ENCODE results near the gene PAPPA. TPM values are rescaled to one million over a fixed set of nuclear protein-coding genes. Genes with fewer than 3 reads are reported as not detected.

PAPPA gene
- total RNA-seq, 2 experiments from 2014 or later = not detected

- ChIA-PET CTCF (ENCODE audit: unreplicated experiment) (no interaction called here), POLR2A (no interaction called here)
- Histone ChIP-seq H3K79me2 (ENCODE audit: insufficient read depth, low read depth, low read length) (no peaks in the 10 kb centered on the region), H3K4me3 (ENCODE audit: low read depth, low read length, poor library complexity, severe bottlenecking) (no peak overlapping the region), H3K9me3 (ENCODE audit: low read length) (no peaks in the 10 kb centered on the region), H3K27ac (ENCODE audit: low read depth, low read length, poor library complexity, severe bottlenecking) (no peak overlapping the region), H3K9me2 (ENCODE audit: insufficient read depth, low read length) (no peaks in the 10 kb centered on the region), H3K36me3 (ENCODE audit: insufficient read depth, low read length) (no peaks in the 10 kb centered on the region), H3K4me2 (ENCODE audit: low read length) (no peak overlapping the region), H4K20me1 (ENCODE audit: insufficient read depth, low read length) (no peaks in the 10 kb centered on the region), H2AFZ (ENCODE audit: low read length) (no peak overlapping the region), H3K4me1 (ENCODE audit: insufficient read depth, low read length, poor library complexity, severe bottlenecking) (no peaks in the 10 kb centered on the region)
- intact Hi-C loops (cut with micrococcal nuclease; ENCODE audit: unreplicated experiment) = no loop called here
- BruUV-seq (replicated peaks) = no TSS peak
- TF ChIP-seq EZH2phosphoT487 (IDR thresholded peaks at IDR 0.05; ENCODE audit: borderline replicate concordance, low read depth, low read length) (no peak), CTCF (conservative IDR thresholded peaks at IDR 0.05; ENCODE audit: low read length) (no peak)
- no peak for DNase-seq (ENCODE audit: low spot score)
Observed at GRCh38 chr9:116313638-116314037, 160.0 kb downstream of the PAPPA start.

DNA sequence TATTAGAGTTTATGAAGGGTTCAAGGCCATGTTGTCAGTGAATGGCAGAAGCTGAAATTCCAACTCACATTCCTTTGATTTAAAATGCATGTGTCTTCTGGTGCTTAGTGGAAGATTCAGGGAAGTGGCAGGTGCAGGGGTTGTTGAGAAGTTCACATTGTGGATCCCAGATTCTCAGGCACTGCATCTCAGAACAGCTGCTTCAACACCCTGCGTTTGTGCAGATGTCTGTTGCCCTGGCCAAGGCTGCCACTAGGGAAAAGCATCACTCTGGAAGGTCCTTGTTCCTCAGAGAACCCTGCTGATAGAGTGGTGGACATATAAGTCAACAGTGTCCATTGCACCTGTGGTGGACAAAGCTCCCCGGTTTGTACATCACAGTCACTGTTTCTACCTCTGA, 162.7 kb downstream of the PAPPA start:
- no peak overlapping the region for H3K4me2 ChIP-seq (ENCODE audit: low read length)
- ChIA-PET CTCF (ENCODE audit: unreplicated experiment) (no interaction called here), POLR2A (no interaction called here)
- H3K27ac ChIP-seq (ENCODE audit: low read depth, low read length, poor library complexity, severe bottlenecking) = no peak overlapping the region
- H3K9me3 ChIP-seq (ENCODE audit: low read length) = no peaks in the 10 kb centered on the region
- no peaks in the 10 kb centered on the region for H3K4me1 ChIP-seq (ENCODE audit: insufficient read depth, low read length, poor library complexity, severe bottlenecking)
- BruUV-seq (replicated peaks) = no TSS peak
- no peaks in the 10 kb centered on the region for H4K20me1 ChIP-seq (ENCODE audit: insufficient read depth, low read length)
- H3K9me2 ChIP-seq (ENCODE audit: insufficient read depth, low read length) = no peaks in the 10 kb centered on the region
- H2AFZ ChIP-seq (ENCODE audit: low read length) = no peak overlapping the region
- no peaks in the 10 kb centered on the region for H3K36me3 ChIP-seq (ENCODE audit: insufficient read depth, low read length)
- no peak overlapping the region for H3K4me3 ChIP-seq (ENCODE audit: low read depth, low read length, poor library complexity, severe bottlenecking)
- DNase-seq (ENCODE audit: low spot score) = no peak
- no peak for TF ChIP-seq EZH2phosphoT487 (IDR thresholded peaks at IDR 0.05; ENCODE audit: borderline replicate concordance, low read depth, low read length)
- TF ChIP-seq CTCF (conservative IDR thresholded peaks at IDR 0.05; ENCODE audit: low read length) = no peak
- H3K79me2 ChIP-seq (ENCODE audit: insufficient read depth, low read depth, low read length) = no peaks in the 10 kb centered on the region
- intact Hi-C loops (cut with micrococcal nuclease; ENCODE audit: unreplicated experiment) = no loop called here

GRCh38 chr9:116317503-116317902, 163.9 kb downstream of the PAPPA start:
- POLR2A ChIA-PET = interaction anchor here (0.9 kb wide), 1 partner anchor 52 kb away, joined by 3 read pairs; no protein-coding TSS in a partner anchor
- Histone ChIP-seq H3K79me2 (ENCODE audit: insufficient read depth, low read depth, low read length) (no peaks in the 10 kb centered on the region), H3K9me2 (ENCODE audit: insufficient read depth, low read length) (no peaks in the 10 kb centered on the region), H3K4me2 (ENCODE audit: low read length) (no peak overlapping the region), H3K27ac (ENCODE audit: low read depth, low read length, poor library complexity, severe bottlenecking) (no peak overlapping the region), H3K4me3 (ENCODE audit: low read depth, low read length, poor library complexity, severe bottlenecking) (no peak overlapping the region), H3K9me3 (ENCODE audit: low read length) (no peaks in the 10 kb centered on the region), H3K36me3 (ENCODE audit: insufficient read depth, low read length) (no peaks in the 10 kb centered on the region), H3K4me1 (ENCODE audit: insufficient read depth, low read length, poor library complexity, severe bottlenecking) (no peaks in the 10 kb centered on the region), H4K20me1 (ENCODE audit: insufficient read depth, low read length) (no peaks in the 10 kb centered on the region), H2AFZ (ENCODE audit: low read length) (no peak overlapping the region)
- TF ChIP-seq CTCF (conservative IDR thresholded peaks at IDR 0.05; ENCODE audit: low read length) (no peak), EZH2phosphoT487 (IDR thresholded peaks at IDR 0.05; ENCODE audit: borderline replicate concordance, low read depth, low read length) (no peak)
- no TSS peak for BruUV-seq (replicated peaks)
- CTCF ChIA-PET (ENCODE audit: unreplicated experiment) = no interaction called here
- intact Hi-C loops (cut with micrococcal nuclease; ENCODE audit: unreplicated experiment) = no loop called here
- no peak for DNase-seq (ENCODE audit: low spot score)
